ENCODE data around the gene ADGRG6. TPM values are rescaled to one million over a fixed set of nuclear protein-coding genes. Genes with fewer than 3 reads are reported as not detected.
"Not testable (repeated sequence)": the region's sequence is repeated elsewhere in the genome, so short reads cannot be mapped to it uniquely, and the experiment has no call there.

Gene ADGRG6
- total RNA-seq, 1 experiment from 2014 or later = 5.3 TPM

GRCh38 chr6:142446576-142446975 is 144.8 kb downstream of the ADGRG6 start (continued):
- TF ChIP-seq ATF2 (CRISPR knock-in tag; IDR thresholded peaks at IDR 0.05; ENCODE audit: borderline replicate concordance, low read depth) = no peak
- no peak for TF ChIP-seq SMAD4 (CRISPR knock-in tag; IDR thresholded peaks at IDR 0.05)
- TF ChIP-seq HMGA2 (CRISPR knock-in tag; IDR thresholded peaks at IDR 0.05) = no peak
- TF ChIP-seq USF1 (CRISPR knock-in tag; IDR thresholded peaks at IDR 0.05) = no peak
- no peak for TF ChIP-seq GABPB1 (CRISPR knock-in tag; IDR thresholded peaks at IDR 0.05)
- no peak for TF ChIP-seq CBFB (CRISPR knock-in tag; IDR thresholded peaks at IDR 0.05; ENCODE audit: low read depth)
- no peak for TF ChIP-seq ZNF425 (CRISPR knock-in tag; conservative IDR thresholded peaks at IDR 0.05)
- TF ChIP-seq OVOL2 (CRISPR knock-in tag; IDR thresholded peaks at IDR 0.05; ENCODE audit: borderline replicate concordance) = no peak
- no peak for TF ChIP-seq ETV6 (CRISPR knock-in tag; IDR thresholded peaks at IDR 0.05)

GRCh38 chr6:142448091-142448729 is 146.4 kb downstream of the ADGRG6 start:
- no peak for DNase-seq (ENCODE audit: low spot score)
- peaks cover 24% of the 10 kb centered on the region for H3K4me1 Mint-ChIP-seq
- POLR2A ChIA-PET = no interaction called here
- no peak for ATAC-seq
- H3K27ac Mint-ChIP-seq = no peak overlapping the region
- CTCF ChIA-PET = interaction anchor here (1.4 kb wide), 1 partner anchor 26 kb away, joined by 3 read pairs; no protein-coding TSS in a partner anchor
- no peak overlapping the region for H3K4me3 Mint-ChIP-seq
- peaks cover 15% of the 10 kb centered on the region for H3K9me3 Mint-ChIP-seq
- no peaks in the 10 kb centered on the region for H3K36me3 Mint-ChIP-seq
- no peaks in the 10 kb centered on the region for H3K27me3 Mint-ChIP-seq (ENCODE audit: low read depth)
- no peak for TF ChIP-seq MYBL2 (CRISPR knock-in tag; IDR thresholded peaks at IDR 0.05)

GRCh38 chr6:142450856-142451255 is 149.0 kb downstream of the ADGRG6 start:
- DNase-seq (ENCODE audit: low spot score); POLR2A ChIA-PET; ATAC-seq; H3K36me3 Mint-ChIP-seq; H3K27me3 Mint-ChIP-seq (ENCODE audit: low read depth); H3K4me3 Mint-ChIP-seq; H3K27ac Mint-ChIP-seq; H3K4me1 Mint-ChIP-seq; CTCF ChIA-PET: not testable (repeated sequence)
- H3K9me3 Mint-ChIP-seq = peaks cover 15% of the 10 kb centered on the region
- TF ChIP-seq NFYB (CRISPR knock-in tag; conservative IDR thresholded peaks at IDR 0.05; ENCODE audit: low read depth) = peak; percentile 27; the same call in 1 of the 2 replicates

GRCh38 chr6:142452993-142453392 is 151.2 kb downstream of the ADGRG6 start:
- H3K4me3 Mint-ChIP-seq = no peak overlapping the region
- peaks cover 19% of the 10 kb centered on the region for H3K9me3 Mint-ChIP-seq
- no peak overlapping the region for H3K27ac Mint-ChIP-seq
- no peaks in the 10 kb centered on the region for H3K36me3 Mint-ChIP-seq
- no peak for DNase-seq (ENCODE audit: low spot score)
- 0 out of 2 replicates have a peak, but pooled peaks cover 2% of the 10 kb centered on the region for H3K4me1 Mint-ChIP-seq
- POLR2A ChIA-PET = no interaction called here
- no peak for ATAC-seq
- CTCF ChIA-PET = no interaction called here
- H3K27me3 Mint-ChIP-seq (ENCODE audit: low read depth) = no peaks in the 10 kb centered on the region
- TF ChIP-seq ZBTB21 (CRISPR knock-in tag; IDR thresholded peaks at IDR 0.05; ENCODE audit: borderline replicate concordance) = no peak
- no peak for TF ChIP-seq ZNF416 (CRISPR knock-in tag; IDR thresholded peaks at IDR 0.05)
- no peak for TF ChIP-seq ESRRA (CRISPR knock-in tag; IDR thresholded peaks at IDR 0.05; ENCODE audit: borderline replicate concordance)
- TF ChIP-seq ZNF281 (CRISPR knock-in tag; IDR thresholded peaks at IDR 0.05) = no peak
- TF ChIP-seq JUN (CRISPR knock-in tag; IDR thresholded peaks at IDR 0.05) = no peak
- no peak for TF ChIP-seq TEAD4 (CRISPR knock-in tag; IDR thresholded peaks at IDR 0.05)
- TF ChIP-seq CREM (CRISPR knock-in tag; IDR thresholded peaks at IDR 0.05) = no peak
- no peak for TF ChIP-seq ZNF317 (CRISPR knock-in tag; IDR thresholded peaks at IDR 0.05; ENCODE audit: borderline replicate concordance, low read depth)
- no peak for TF ChIP-seq AR (CRISPR knock-in tag; IDR thresholded peaks at IDR 0.05)
- TF ChIP-seq ATF1 (CRISPR knock-in tag; IDR thresholded peaks at IDR 0.05) = no peak
- no peak for TF ChIP-seq PRRX2 (CRISPR knock-in tag; IDR thresholded peaks at IDR 0.05)
